ENCODE data around the gene CCDC97.
A peak's percentile ranks its signal among the peaks of the same experiment; 100 is the strongest.

Gene CCDC97

GRCh38 chr19:41308450-41309179 lies 1.4 kb upstream of the CCDC97 start:
- Histone ChIP-seq H4K20me1 (ENCODE audit: low read depth, low read length) (no peaks in the 10 kb centered on the region), H2AFZ (ENCODE audit: low read depth, low read length, severe bottlenecking) (no peak overlapping the region), H3K4me3 (ENCODE audit: insufficient read depth, low read length, poor library complexity, severe bottlenecking) (peak overlapping the region; percentile 90), H3K79me2 (ENCODE audit: insufficient read depth, low read length) (peaks cover 14% of the 10 kb centered on the region), H3K27me3 (ENCODE audit: low read length) (no peaks in the 10 kb centered on the region), H3F3A (ENCODE audit: insufficient read depth) (peaks cover 35% of the 10 kb centered on the region), H3K4me2 (ENCODE audit: low read depth, low read length, poor library complexity, severe bottlenecking) (peak overlapping the region; percentile 89), H3K9ac (ENCODE audit: low read length) (peak overlapping the region; percentile 79), H3K36me3 (ENCODE audit: low read length) (peaks cover 16% of the 10 kb centered on the region), H3K27ac (ENCODE audit: low read depth, low read length) (peak overlapping the region; percentile 75), H3K9me3 (ENCODE audit: insufficient read depth, low read length) (no peaks in the 10 kb centered on the region), H3K9me2 (replicated peaks; ENCODE audit: insufficient read depth, low read length) (no peaks in the 10 kb centered on the region)
- TF ChIP-seq CTCF (IDR thresholded peaks at IDR 0.05; ENCODE audit: insufficient read depth, low read length, poor library complexity, severe bottlenecking) (peak; percentile 97), EZH2phosphoT487 (conservative IDR thresholded peaks at IDR 0.05; ENCODE audit: low read length) (no peak)

GRCh38 chr19:41309180-41310032 lies 566 bp upstream of the CCDC97 start:
- H4K20me1 ChIP-seq (ENCODE audit: low read depth, low read length) = no peaks in the 10 kb centered on the region
- peak overlapping the region; percentile 75 for H3K27ac ChIP-seq (ENCODE audit: low read depth, low read length)
- H3K9me2 ChIP-seq (replicated peaks; ENCODE audit: insufficient read depth, low read length) = no peaks in the 10 kb centered on the region
- peak overlapping the region; percentile 89 for H3K4me2 ChIP-seq (ENCODE audit: low read depth, low read length, poor library complexity, severe bottlenecking)
- H3K9ac ChIP-seq (ENCODE audit: low read length) = peak overlapping the region; percentile 79
- peak overlapping the region; percentile 42 for H2AFZ ChIP-seq (ENCODE audit: low read depth, low read length, severe bottlenecking)
- no peaks in the 10 kb centered on the region for H3K27me3 ChIP-seq (ENCODE audit: low read length)
- no peaks in the 10 kb centered on the region for H3K9me3 ChIP-seq (ENCODE audit: insufficient read depth, low read length)
- H3K4me3 ChIP-seq (ENCODE audit: insufficient read depth, low read length, poor library complexity, severe bottlenecking) = peak overlapping the region; percentile 90
- TF ChIP-seq EZH2phosphoT487 (conservative IDR thresholded peaks at IDR 0.05; ENCODE audit: low read length) (no peak), CTCF (IDR thresholded peaks at IDR 0.05; ENCODE audit: insufficient read depth, low read length, poor library complexity, severe bottlenecking) (no peak)
- peaks cover 14% of the 10 kb centered on the region for H3K36me3 ChIP-seq (ENCODE audit: low read length)
- peaks cover 14% of the 10 kb centered on the region for H3K79me2 ChIP-seq (ENCODE audit: insufficient read depth, low read length)
- peaks cover 35% of the 10 kb centered on the region for H3F3A ChIP-seq (ENCODE audit: insufficient read depth)

- peaks cover 3% of the 10 kb centered on the region; the same call in 1 of the 2 replicates for H3K36me3 ChIP-seq (ENCODE audit: low read length)
- H3K9me2 ChIP-seq (replicated peaks; ENCODE audit: insufficient read depth, low read length) = no peaks in the 10 kb centered on the region
- peak overlapping the region; percentile 89 for H3K4me2 ChIP-seq (ENCODE audit: low read depth, low read length, poor library complexity, severe bottlenecking)
- H3K9ac ChIP-seq (ENCODE audit: low read length) = peak overlapping the region; percentile 79
- no peak overlapping the region for H3K27ac ChIP-seq (ENCODE audit: low read depth, low read length)
- no peak for TF ChIP-seq CTCF (IDR thresholded peaks at IDR 0.05; ENCODE audit: insufficient read depth, low read length, poor library complexity, severe bottlenecking)
- TF ChIP-seq EZH2phosphoT487 (conservative IDR thresholded peaks at IDR 0.05; ENCODE audit: low read length) = no peak
- H3K9me3 ChIP-seq (ENCODE audit: insufficient read depth, low read length) = no peaks in the 10 kb centered on the region
- peaks cover 14% of the 10 kb centered on the region for H3K79me2 ChIP-seq (ENCODE audit: insufficient read depth, low read length)
- H3K27me3 ChIP-seq (ENCODE audit: low read length) = no peaks in the 10 kb centered on the region
- H2AFZ ChIP-seq (ENCODE audit: low read depth, low read length, severe bottlenecking) = no peak overlapping the region
- H3K4me3 ChIP-seq (ENCODE audit: insufficient read depth, low read length, poor library complexity, severe bottlenecking) = peak overlapping the region; percentile 90
- H4K20me1 ChIP-seq (ENCODE audit: low read depth, low read length) = no peaks in the 10 kb centered on the region
- H3F3A ChIP-seq (ENCODE audit: insufficient read depth) = peaks cover 31% of the 10 kb centered on the region
Measured at GRCh38 chr19:41311072-41311471, 1.1 kb downstream of the CCDC97 start.
